HG02763 (cell line): ENCODE results near the gene SRRM3.
A peak's percentile ranks its signal among the peaks of the same experiment; 100 is the strongest.
"Not testable (repeated sequence)": the region's sequence is repeated elsewhere in the genome, so short reads cannot be mapped to it uniquely, and the experiment has no call there.

ENCODE experiments used
- ATAC-seq: cut with Tn5 transposase; IDR thresholded peaks from one replicate; pipeline ENCODE4 v1.9.1; 2021; ENCODE audit warnings: mild to moderate bottlenecking, moderate library complexity; ENCODE audit not compliant: unreplicated experiment

The SRRM3 gene

DNA sequence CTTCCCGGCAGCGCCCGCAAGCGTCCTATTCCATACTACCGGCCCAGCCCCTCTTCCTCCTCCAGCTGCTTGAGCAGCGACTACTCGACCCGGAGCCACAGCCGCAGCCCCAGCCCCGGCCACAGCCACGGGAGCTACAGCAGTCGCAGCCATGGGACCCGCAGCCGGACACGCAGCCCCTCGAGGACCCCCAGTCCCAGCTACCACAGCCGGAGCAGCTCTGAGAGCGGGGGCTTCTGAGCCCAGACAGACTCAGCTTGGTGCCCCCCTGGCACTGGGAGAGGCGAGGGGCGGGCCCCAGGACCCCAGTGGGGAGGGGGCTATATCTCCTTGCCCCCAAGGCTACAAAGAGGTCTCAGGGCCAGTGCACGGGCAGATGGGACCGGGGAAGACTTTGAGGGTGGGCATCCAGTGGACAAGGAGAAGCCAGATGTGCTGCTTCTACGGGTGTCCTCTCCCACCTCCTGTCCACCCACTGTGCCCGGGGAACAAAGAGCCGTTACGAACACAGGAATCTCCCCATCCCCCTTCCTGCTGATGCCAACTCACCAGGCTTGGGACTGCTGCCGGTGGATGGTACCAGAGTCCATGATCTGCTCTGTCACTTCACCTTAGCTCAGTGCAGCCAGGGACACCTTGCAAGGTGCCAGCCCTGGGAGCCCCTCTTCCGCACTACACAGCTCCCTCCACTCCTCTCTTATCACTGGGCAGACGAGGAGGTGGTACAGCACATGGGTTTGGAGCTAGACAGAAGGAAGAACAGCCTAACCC is 84.1 kb downstream of the SRRM3 start:
- no peak for ATAC-seq

- no peak for ATAC-seq
Observed at GRCh38 chr7:76286842-76287403, 85.2 kb downstream of the SRRM3 start.

DNA sequence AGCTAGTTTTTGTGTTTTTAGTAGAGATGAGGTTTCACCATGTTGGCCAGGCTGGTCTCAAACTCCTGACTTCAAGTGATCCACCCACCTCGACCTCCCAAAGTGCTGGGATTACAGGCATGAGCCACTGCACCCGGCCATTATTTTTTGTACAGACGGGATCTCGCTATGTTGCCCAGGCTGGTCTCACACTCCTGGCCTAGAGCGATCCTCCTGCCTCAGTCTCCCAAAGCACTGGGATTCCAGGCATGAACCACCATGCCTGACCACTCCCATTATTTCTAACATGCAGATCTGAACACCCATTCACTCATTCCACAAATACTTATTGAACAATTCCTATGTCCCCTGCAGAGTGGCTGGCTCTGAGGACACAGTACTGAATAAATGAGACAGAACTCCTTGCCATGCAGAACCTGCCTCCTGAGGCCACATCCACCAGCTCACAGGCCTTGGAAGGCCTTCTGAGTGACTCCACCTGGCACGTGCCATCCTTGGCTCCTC is 89.2 kb downstream of the SRRM3 start:
- ATAC-seq = not testable (repeated sequence)

DNA sequence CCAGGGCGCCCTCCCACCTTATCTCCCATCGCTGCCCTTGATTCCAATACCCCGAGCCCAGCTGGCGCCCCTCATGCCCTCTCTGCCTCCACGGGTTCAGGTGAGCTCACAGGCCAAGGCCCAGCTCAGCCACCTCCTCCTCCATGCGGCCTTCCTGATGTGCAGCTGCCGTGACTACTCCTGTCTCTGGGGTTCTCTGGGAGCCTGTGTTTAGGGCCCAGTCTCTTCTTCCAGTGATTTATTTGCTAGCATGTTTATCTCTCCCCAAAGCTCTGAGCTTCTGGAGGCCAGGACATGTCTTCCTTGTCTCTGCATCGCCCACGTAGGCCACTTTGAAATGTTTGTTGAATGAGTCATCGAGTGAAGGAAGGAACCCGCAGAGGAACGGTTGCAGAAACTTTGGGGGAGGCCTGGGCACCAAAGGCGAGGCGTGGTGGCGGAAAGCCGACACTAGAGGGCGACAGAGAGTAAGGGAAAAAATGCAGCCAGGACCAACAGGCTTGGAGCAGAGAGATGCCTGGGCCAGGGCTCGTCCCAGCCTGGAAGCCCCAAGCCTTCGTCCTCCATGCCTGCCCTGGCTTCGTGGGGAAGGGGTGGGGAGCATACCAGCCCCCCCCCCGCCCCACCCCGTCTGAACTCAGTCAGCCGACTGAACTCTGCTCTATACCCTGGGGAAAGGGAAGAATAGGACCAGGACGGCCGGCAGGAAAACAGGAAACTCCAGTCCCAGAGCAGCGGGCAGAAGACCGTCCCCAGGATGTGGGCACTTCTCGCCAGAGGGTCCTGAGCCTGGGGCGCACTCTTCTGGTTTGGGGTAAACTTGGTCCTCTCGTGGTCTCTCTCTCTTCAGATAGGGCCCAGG is 89.9 kb downstream of the SRRM3 start:
- peak; percentile 82 for ATAC-seq

GRCh38 chr7:76292213-76292573 is 90.5 kb downstream of the SRRM3 start:
- ATAC-seq = no peak

DNA sequence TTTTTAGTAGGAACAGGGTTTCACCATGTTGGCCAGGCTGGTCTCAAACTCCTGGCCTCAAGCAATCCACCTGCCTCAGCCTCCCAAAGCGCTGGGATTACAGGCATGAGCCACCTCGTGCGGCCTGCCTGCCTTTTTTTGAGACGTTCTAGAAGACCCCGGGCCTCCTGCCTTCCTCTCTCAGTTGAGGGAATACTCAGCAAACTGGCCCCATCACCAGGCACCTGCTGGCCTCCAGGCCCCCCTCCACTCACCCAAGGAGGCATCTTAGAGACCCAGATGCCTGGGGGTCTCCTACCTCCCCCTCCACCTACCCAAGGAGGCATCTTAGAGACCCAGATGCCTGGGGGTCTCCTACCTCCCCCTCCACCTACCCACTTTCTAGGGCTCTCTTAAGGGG is 91.2 kb downstream of the SRRM3 start:
- not testable (repeated sequence) for ATAC-seq

DNA sequence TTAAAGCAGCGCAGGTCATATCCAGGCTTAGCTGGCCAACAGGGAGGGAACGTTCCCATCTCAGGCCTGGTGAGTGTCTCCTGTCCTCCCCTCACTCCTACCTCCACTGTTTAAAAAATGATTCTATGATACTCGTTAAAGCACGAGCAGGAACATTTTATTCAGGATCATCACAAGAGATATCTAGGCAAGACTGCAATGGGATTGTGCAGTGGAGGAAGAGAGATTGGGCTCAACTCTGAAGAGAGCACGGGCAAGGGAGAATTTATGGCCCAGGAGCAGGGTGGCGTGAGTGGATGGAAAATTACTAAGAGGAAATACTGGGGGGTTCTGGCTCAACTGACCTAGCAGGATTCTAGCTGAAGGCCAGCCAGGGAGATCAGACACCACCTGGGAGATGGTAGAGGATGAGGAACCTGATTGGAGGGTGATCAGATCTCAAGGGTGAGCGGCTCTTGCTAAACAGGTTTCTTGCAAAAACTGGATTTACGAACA is 91.8 kb downstream of the SRRM3 start:
- no peak for ATAC-seq

GRCh38 chr7:76294344-76295024 is 92.8 kb downstream of the SRRM3 start:
- ATAC-seq = no peak

GRCh38 chr7:76296743-76297740 is 95.3 kb downstream of the SRRM3 start:
- no peak for ATAC-seq

GRCh38 chr7:76300166-76300731 is 98.6 kb downstream of the SRRM3 start:
- ATAC-seq = no peak

DNA sequence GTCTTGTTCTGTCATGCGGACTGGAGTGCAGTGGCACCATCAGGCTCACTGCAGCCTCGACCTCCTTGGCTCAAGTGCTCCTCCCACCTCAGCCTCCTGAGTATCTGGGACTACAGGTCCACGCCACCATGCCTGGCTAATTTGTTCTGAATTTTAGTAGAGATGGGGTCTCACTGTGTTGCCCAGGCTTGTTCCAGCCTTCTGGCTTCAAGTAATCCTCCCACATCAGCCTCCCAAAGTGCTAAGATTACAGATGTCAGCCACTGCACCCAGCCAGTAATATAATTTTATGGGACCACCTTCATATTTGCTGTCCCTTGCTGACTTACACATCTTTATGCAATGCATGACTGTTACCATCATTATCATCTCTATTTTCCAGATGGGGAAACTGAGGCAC is 99.3 kb downstream of the SRRM3 start:
- no peak for ATAC-seq

DNA sequence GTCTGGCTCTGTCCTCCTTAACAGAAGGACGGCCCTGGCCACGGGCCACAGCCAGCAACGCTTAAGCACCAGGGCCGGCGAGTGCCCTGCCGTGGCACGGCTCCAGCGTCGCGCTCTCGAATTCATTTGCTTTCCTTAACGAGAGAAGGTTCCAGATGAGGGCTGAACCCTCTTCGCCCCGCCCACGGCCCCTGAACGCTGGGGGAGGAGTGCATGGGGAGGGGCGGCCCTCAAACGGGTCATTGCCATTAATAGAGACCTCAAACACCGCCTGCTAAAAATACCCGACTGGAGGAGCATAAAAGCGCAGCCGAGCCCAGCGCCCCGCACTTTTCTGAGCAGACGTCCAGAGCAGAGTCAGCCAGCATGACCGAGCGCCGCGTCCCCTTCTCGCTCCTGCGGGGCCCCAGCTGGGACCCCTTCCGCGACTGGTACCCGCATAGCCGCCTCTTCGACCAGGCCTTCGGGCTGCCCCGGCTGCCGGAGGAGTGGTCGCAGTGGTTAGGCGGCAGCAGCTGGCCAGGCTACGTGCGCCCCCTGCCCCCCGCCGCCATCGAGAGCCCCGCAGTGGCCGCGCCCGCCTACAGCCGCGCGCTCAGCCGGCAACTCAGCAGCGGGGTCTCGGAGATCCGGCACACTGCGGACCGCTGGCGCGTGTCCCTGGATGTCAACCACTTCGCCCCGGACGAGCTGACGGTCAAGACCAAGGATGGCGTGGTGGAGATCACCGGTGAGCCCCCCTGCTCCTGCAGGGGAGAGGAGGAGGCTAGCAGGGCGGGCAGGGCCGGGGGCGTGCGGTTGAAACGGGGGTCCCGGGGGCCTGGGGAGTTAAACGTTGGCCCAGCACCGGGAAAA is 100.9 kb downstream of the SRRM3 start, which contains the start of gene HSPB1:
Gene HSPB1 (plus strand): TSS at position 327 of the 855 bp plus-strand sequence. CDS start 40 bp downstream, at position 367.
- ATAC-seq = peak; percentile 54

DNA sequence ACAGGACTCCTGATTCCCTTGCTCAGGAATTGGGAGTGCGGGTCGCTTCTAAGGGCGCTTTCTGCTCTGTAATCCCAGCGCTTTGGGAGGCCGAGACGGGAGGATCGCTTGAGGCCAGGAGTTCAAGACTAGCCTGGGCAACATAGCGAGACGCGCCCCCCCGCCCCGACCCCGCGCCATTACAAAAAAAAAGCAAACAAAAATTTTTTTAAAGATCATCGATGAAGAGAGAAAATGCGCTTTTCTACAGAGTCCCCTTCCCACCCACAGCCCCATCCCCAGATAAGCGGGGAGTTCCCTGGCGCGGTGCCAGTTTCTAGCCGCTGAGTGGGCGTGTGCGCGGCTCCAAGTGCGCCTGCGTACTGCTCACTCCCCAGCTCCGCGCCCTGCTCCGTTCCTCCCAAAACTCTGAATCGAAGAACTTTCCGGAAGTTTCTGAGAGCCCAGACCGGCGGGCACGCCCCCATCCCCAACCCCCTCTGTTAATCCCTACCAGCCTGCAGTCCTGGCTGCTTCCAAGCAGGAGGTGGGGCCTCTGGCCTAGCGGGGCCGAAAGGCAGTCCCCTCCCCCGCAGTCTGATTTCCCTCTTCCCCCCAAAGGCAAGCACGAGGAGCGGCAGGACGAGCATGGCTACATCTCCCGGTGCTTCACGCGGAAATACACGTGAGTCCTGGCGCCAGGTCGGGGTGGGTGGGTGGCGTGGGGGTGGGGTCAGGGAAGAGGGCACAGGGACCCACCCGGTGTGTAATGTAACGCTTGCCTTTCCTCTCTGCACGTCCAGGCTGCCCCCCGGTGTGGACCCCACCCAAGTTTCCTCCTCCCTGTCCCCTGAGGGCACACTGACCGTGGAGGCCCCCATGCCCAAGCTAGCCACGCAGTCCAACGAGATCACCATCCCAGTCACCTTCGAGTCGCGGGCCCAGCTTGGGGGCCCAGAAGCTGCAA is 101.8 kb downstream of the SRRM3 start:
- ATAC-seq = peak; percentile 41

- ATAC-seq = no peak
Observed at GRCh38 chr7:76304888-76305375, 103.2 kb downstream of the SRRM3 start.

- ATAC-seq = not testable (repeated sequence)
Observed at GRCh38 chr7:76308874-76309273, 107.2 kb downstream of the SRRM3 start.

DNA sequence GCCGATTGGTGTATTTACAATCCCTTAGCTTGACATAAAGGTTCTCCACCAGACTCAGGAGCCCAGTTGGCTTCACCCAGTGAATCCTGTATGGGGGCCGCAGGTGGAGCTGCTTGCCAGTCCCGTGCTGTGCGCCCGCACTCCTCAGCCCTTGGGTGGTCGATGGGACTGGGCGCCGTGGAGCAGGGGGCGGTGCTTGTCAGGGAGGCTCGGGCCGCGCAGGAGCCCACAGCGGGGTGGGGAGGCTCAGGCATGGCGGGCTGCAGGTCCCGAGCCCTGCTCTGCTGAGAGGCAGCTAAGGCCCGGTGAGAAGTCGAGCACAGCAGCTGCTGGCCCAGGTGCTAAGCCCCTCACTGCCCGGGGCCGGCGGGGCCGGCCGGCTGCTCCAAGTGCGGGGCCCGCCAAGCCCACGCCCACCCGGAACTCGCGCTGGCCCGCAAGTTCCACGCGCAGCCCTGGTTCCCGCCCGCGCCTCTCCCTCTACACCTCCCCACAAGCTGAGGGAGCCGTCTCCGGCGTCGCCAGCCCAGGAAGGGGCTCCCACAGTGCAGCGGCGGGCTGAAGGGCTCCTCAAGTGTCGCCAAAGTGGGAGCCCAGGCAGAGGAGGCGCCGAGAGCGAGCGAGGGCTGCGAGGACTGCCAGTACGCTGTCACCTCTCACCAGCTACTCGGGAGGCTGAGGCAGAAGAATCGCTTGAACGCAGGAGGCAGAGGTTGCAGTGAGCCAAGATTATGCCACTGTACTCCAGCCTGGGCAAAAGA is 107.8 kb downstream of the SRRM3 start:
- ATAC-seq = not testable (repeated sequence)
